DOHH2 (cell line): Measurements from ENCODE around the gene REXO1.

ENCODE experiments used
- EZH2phosphoT487 ChIP-seq: fragments of 200-600 bp; sonication (generic); IDR thresholded peaks from 2 replicates; pipeline ENCODE4 v1.6.1; 2017; ENCODE audit warnings: borderline replicate concordance, mild to moderate bottlenecking, antibody characterized with exemption, low read length, moderate library complexity, mixed read lengths
- TF ChIP-seq, protein P1 (sequence below): fragments of 200-600 bp; sonication (generic); IDR thresholded peaks from one replicate; pipeline ENCODE4 v1.5.1; 2014; ENCODE audit warnings: antibody characterized with exemption, mild to moderate bottlenecking, low read depth, low read length; ENCODE audit not compliant: poor library complexity, severe bottlenecking

DNA sequence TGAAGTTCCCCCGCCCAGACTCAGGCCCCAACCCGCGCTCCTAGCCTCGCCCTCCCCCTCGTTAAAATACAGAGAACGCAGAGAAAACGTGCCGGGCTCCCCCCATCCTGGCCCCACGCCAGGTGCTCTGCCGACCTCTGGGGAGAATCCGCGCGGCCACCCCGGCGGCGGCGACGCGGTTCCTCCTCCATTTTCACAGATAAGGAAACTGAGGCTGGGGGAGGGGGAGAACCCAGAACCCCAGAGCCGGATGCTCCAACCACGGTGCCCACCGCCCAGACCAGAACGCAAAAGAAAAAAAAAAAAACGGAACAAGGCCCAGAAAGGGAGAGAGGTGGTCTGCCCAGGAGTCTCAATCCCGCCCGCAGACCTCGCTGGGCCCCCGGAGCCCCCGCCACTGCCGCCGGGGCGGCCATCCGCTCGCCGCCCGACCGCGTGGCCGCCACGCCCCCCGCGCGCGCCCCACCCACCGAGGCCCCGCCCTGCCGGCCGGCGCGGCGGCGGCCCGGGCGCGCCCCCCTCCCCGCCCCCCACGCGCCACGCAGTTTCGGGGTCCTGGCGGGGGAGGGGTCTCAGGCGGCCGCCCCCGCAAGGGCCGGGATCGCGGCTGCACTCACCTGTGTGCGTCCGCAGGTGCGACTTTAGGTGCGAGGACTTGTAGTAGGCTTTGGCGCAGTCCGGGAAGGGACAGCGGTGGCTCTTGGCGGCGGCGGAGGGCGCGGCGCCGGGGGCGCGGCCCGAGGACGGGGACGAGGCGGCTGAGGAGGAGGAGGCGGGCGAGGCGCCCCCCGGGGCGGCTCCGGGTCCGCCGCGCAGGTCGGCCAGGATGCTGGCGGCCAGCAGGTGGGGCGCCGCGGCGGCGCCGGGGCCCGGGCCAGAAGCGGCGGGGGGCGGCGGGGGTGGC is 14.4 kb upstream of the REXO1 start:
- TF ChIP-seq, protein P1, sequence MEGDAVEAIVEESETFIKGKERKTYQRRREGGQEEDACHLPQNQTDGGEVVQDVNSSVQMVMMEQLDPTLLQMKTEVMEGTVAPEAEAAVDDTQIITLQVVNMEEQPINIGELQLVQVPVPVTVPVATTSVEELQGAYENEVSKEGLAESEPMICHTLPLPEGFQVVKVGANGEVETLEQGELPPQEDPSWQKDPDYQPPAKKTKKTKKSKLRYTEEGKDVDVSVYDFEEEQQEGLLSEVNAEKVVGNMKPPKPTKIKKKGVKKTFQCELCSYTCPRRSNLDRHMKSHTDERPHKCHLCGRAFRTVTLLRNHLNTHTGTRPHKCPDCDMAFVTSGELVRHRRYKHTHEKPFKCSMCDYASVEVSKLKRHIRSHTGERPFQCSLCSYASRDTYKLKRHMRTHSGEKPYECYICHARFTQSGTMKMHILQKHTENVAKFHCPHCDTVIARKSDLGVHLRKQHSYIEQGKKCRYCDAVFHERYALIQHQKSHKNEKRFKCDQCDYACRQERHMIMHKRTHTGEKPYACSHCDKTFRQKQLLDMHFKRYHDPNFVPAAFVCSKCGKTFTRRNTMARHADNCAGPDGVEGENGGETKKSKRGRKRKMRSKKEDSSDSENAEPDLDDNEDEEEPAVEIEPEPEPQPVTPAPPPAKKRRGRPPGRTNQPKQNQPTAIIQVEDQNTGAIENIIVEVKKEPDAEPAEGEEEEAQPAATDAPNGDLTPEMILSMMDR = no peak
- no peak for TF ChIP-seq EZH2phosphoT487
